Measurements from ENCODE around the gene SBF2. TPM values are rescaled to one million over a fixed set of nuclear protein-coding genes. Genes with fewer than 3 reads are reported as not detected.
A peak's percentile ranks its signal among the peaks of the same experiment; 100 is the strongest.

SBF2 gene
- total RNA-seq, 1 experiment from 2014 or later: 30.2 TPM

GRCh38 chr11:9797300-9797699 is 496.7 kb downstream of the SBF2 start:
- no peaks in the 10 kb centered on the region for H3K27me3 Mint-ChIP-seq (ENCODE audit: low read depth)
- no peak overlapping the region for H2BK5ac ChIP-seq (ENCODE audit: insufficient read length, low read length)

More at GRCh38 chr11:9797300-9797699, 496.7 kb downstream of the SBF2 start:
- Histone ChIP-seq H2BK20ac (ENCODE audit: low read depth, low read length, poor library complexity, severe bottlenecking) (no peak overlapping the region), H4K8ac (replicated peaks; ENCODE audit: insufficient read length, low read depth, low read length) (no peak overlapping the region), H4K20me1 (ENCODE audit: control insufficient read depth, insufficient read depth, insufficient read length) (no peaks in the 10 kb centered on the region), H3K4me2 (ENCODE audit: insufficient read depth, insufficient read length, low read length) (no peak overlapping the region), H3K14ac (ENCODE audit: insufficient read depth, low read length) (no peak overlapping the region), H3K79me2 (ENCODE audit: insufficient read depth, low read length) (no peaks in the 10 kb centered on the region), H3K23ac (ENCODE audit: insufficient read length, low read depth, low read length) (no peak overlapping the region), H3K4me1 (ENCODE audit: insufficient read depth, low read length) (0 out of 2 replicates have a peak, but pooled peaks cover 1% of the 10 kb centered on the region), H3K79me1 (ENCODE audit: insufficient read depth, low read depth, low read length, poor library complexity, severe bottlenecking) (no peaks in the 10 kb centered on the region), H2AFZ (ENCODE audit: low read length) (no peak overlapping the region), H2BK12ac (ENCODE audit: insufficient read length, low read depth, low read length) (no peak overlapping the region), H3K27ac (ENCODE audit: insufficient read length, low read depth, low read length) (no peak overlapping the region), H2AK5ac (ENCODE audit: insufficient read length, low read length) (no peak overlapping the region), H2BK120ac (ENCODE audit: low read depth, low read length, poor library complexity, severe bottlenecking) (no peak overlapping the region), H3K9me3 (ENCODE audit: control insufficient read depth, low read depth, low read length) (no peaks in the 10 kb centered on the region), H3K18ac (ENCODE audit: insufficient read length, low read depth, low read length) (no peak overlapping the region), H3K27me3 (ENCODE audit: insufficient read depth, low read length) (no peaks in the 10 kb centered on the region), H4K91ac (ENCODE audit: insufficient read length, low read depth, low read length) (no peak overlapping the region), H3K9ac (ENCODE audit: extremely low read depth, insufficient read length, low read length) (peak overlapping the region; percentile 29), H4K5ac (ENCODE audit: insufficient read length, low read depth, low read length) (no peak overlapping the region), H2BK15ac (ENCODE audit: low read depth, low read length) (no peak overlapping the region), H3K23me2 (ENCODE audit: insufficient read length, low read depth, low read length, poor library complexity, severe bottlenecking) (no peaks in the 10 kb centered on the region), H3K56ac (ENCODE audit: insufficient read length, low read depth, low read length) (no peak overlapping the region), H3K4ac (ENCODE audit: low read depth, low read length) (no peak overlapping the region), H3T11ph (ENCODE audit: low read length) (no peak overlapping the region)
- TF ChIP-seq, protein P1, sequence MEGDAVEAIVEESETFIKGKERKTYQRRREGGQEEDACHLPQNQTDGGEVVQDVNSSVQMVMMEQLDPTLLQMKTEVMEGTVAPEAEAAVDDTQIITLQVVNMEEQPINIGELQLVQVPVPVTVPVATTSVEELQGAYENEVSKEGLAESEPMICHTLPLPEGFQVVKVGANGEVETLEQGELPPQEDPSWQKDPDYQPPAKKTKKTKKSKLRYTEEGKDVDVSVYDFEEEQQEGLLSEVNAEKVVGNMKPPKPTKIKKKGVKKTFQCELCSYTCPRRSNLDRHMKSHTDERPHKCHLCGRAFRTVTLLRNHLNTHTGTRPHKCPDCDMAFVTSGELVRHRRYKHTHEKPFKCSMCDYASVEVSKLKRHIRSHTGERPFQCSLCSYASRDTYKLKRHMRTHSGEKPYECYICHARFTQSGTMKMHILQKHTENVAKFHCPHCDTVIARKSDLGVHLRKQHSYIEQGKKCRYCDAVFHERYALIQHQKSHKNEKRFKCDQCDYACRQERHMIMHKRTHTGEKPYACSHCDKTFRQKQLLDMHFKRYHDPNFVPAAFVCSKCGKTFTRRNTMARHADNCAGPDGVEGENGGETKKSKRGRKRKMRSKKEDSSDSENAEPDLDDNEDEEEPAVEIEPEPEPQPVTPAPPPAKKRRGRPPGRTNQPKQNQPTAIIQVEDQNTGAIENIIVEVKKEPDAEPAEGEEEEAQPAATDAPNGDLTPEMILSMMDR (conservative IDR thresholded peaks at IDR 0.05): no peak
- Mint-ChIP-seq H3K9me3 (no peaks in the 10 kb centered on the region), H3K36me3 (ENCODE audit: insufficient read depth in 1 of 3, low read depth in 3 of 3) (peaks cover 0 to 10% (median 8%) of the 10 kb centered on the region in 3 experiments; a peak in 5 of 7 replicates), H3K4me3 (no peak overlapping the region), H3K27ac (peak overlapping the region in 1 of 3 experiments; percentile 74; a peak in 3 of 7 replicates), H3K4me1 (peaks cover 7 to 9% of the 10 kb centered on the region in 2 experiments)
- no CpG with 5 or more reads among the region's 4 CpGs for WGBS (ENCODE audit: extremely low coverage, insufficient read length, low lambda C conversion rate)
- DNase-seq: no peak

All from H9 (cell line).